Esophagus muscularis mucosa (tissue), 4 donors: Measurements from ENCODE around the gene RNU7-1. TPM values are rescaled to one million over a fixed set of nuclear protein-coding genes. Genes with fewer than 3 reads are reported as not detected.

ENCODE experiments used
- DNase-seq: peaks from one replicate; pipeline ENCODE4 v3.0.0-alpha.2; 2017; ENCODE audit errors: extremely low spot score
- H3K27ac ChIP-seq, 4 donors: fragments of 200-600 bp; sonication (generic); replicated peaks in 1 of 4; 1 replicate in 3 of 4; 2 replicates in 1 of 4; pipeline ENCODE4 v1.5.1; 2016 to 2019; ENCODE audit warnings: mild to moderate bottlenecking in 1 of 4
- H3K27me3 ChIP-seq, 4 donors: fragments of 200-600 bp; sonication (generic); one replicate each; pipeline versions ENCODE4 v1.5.1 to v1.6.0; 2016 to 2019
- H3K36me3 ChIP-seq, 4 donors: fragments of 200-600 bp; sonication (generic); one replicate each; pipeline ENCODE4 v1.5.1; 2016 to 2019
- H3K4me1 ChIP-seq, 4 donors: fragments of 200-600 bp; sonication (generic); one replicate each; pipeline ENCODE4 v1.5.1; 2016 to 2019
- H3K4me3 ChIP-seq, 4 donors: fragments of 200-600 bp; sonication (generic); 1 replicate in 2 of 4; 2 replicates in 2 of 4; pipeline ENCODE4 v1.5.1; 2016 to 2019; ENCODE audit warnings: mild to moderate bottlenecking in 4 of 4, moderate library complexity in 1 of 4
- H3K9me3 ChIP-seq, 4 donors: fragments of 200-600 bp; sonication (generic); 1 replicate in 3 of 4; 2 replicates in 1 of 4; pipeline ENCODE4 v1.5.1; 2016 to 2019
- EP300 ChIP-seq: sonication (generic); formaldehyde crosslinking; IDR thresholded peaks from one replicate; pipeline ENCODE4 v1.6.1; 2017; ENCODE audit warnings: antibody characterized with exemption
- POLR2A ChIP-seq: fragments of 450-650 bp; IDR thresholded peaks from one replicate; pipeline ENCODE4 v1.6.1; 2017; ENCODE audit warnings: antibody characterized with exemption, moderate library complexity, mild to moderate bottlenecking, low read depth
- POLR2AphosphoS5 ChIP-seq, 2 donors: sonication (generic); formaldehyde crosslinking; IDR thresholded peaks; one replicate each; pipeline ENCODE4 v1.6.1; 2017; ENCODE audit warnings: antibody characterized with exemption in 2 of 2
- WGBS: methylation state at CpG from one replicate; pipeline ENCODE4 v1.1.5; 2018; 5-methylcytosine and 5-hydroxymethylcytosine counted together
- intact Hi-C: fragments of 100-400 bp; cut with DNase I; formaldehyde crosslinking; loops from one replicate; pipeline ENCODE4 v1.15.1; 2023
- total RNA-seq, 4 donors: library from RNA; depleted of rRNA; stranded (reverse); fragments of >200 nt; gene quantifications; one replicate each; pipeline versions ENCODE4 v1.1.0 to v1.2.1, GENCODE V29; 2016
- TF ChIP-seq, protein P1 (sequence below), 3 experiments: fragments of 200-600 bp in 2 of 3; fragments of 450-650 bp in 1 of 3; sonication (generic) in 2 of 3; IDR thresholded peaks; one replicate each; pipeline ENCODE4 v1.5.1; 2017 to 2019; ENCODE audit warnings: antibody characterized with exemption in 3 of 3, mild to moderate bottlenecking in 2 of 3, moderate library complexity in 1 of 3

The RNU7-1 gene
- total RNA-seq, 4 donors from 2014 or later = not detected

- no peaks in the 10 kb centered on the region for H3K9me3 ChIP-seq
- no peak for DNase-seq
- no peaks in the 10 kb centered on the region for H3K27me3 ChIP-seq
- peaks cover 0 to 10% (median 6%) of the 10 kb centered on the region in 4 donors for H3K36me3 ChIP-seq
- intact Hi-C loops = no loop called here
- H3K27ac ChIP-seq = peak overlapping the region; percentile 95 to 99 (median 98)
- WGBS = 10% methylated on average over 19 of the region's 19 CpGs
- TF ChIP-seq POLR2AphosphoS5 (IDR thresholded peaks at IDR 0.05) = no peak
- TF ChIP-seq POLR2A = no peak
- peak overlapping the region; percentile 85 to 99 (median 92) for H3K4me3 ChIP-seq
- peaks cover 77 to 86% (median 86%) of the 10 kb centered on the region in 4 donors for H3K4me1 ChIP-seq
Measured at GRCh38 chr12:6928703-6929407, 14.8 kb upstream of the RNU7-1 start.

GRCh38 chr12:6929466-6930452, 13.9 kb upstream of the RNU7-1 start:
- H3K27me3 ChIP-seq = no peaks in the 10 kb centered on the region
- peak overlapping the region; percentile 95 to 99 (median 98) for H3K27ac ChIP-seq
- H3K36me3 ChIP-seq = peaks cover 0 to 19% (median 15%) of the 10 kb centered on the region in 4 donors
- no peak for DNase-seq
- intact Hi-C loops = no loop called here
- TF ChIP-seq POLR2A (no peak), EP300 (no peak), POLR2AphosphoS5 (IDR thresholded peaks at IDR 0.05) (no peak)
- TF ChIP-seq, protein P1, sequence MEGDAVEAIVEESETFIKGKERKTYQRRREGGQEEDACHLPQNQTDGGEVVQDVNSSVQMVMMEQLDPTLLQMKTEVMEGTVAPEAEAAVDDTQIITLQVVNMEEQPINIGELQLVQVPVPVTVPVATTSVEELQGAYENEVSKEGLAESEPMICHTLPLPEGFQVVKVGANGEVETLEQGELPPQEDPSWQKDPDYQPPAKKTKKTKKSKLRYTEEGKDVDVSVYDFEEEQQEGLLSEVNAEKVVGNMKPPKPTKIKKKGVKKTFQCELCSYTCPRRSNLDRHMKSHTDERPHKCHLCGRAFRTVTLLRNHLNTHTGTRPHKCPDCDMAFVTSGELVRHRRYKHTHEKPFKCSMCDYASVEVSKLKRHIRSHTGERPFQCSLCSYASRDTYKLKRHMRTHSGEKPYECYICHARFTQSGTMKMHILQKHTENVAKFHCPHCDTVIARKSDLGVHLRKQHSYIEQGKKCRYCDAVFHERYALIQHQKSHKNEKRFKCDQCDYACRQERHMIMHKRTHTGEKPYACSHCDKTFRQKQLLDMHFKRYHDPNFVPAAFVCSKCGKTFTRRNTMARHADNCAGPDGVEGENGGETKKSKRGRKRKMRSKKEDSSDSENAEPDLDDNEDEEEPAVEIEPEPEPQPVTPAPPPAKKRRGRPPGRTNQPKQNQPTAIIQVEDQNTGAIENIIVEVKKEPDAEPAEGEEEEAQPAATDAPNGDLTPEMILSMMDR (IDR thresholded peaks at IDR 0.05) = no peak
- WGBS = 34% methylated on average over 6 of the region's 7 CpGs
- peaks cover 77 to 86% (median 86%) of the 10 kb centered on the region in 4 donors for H3K4me1 ChIP-seq
- H3K4me3 ChIP-seq = peak overlapping the region; percentile 85 to 99 (median 92)
- no peaks in the 10 kb centered on the region for H3K9me3 ChIP-seq

- DNase-seq = no peak
- H3K27ac ChIP-seq = peak overlapping the region; percentile 48 to 95 (median 92)
- TF ChIP-seq, protein P1 (IDR thresholded peaks at IDR 0.05) = no peak
- no peak for TF ChIP-seq POLR2A
- TF ChIP-seq EP300 = no peak
- no peak for TF ChIP-seq POLR2AphosphoS5 (IDR thresholded peaks at IDR 0.05)
- H3K36me3 ChIP-seq = peaks cover 6 to 40% (median 36%) of the 10 kb centered on the region in 4 donors
- peaks cover 76 to 89% (median 87%) of the 10 kb centered on the region in 4 donors for H3K4me1 ChIP-seq
- 60% methylated on average over 1 of the region's 1 CpG for WGBS
- no peaks in the 10 kb centered on the region for H3K9me3 ChIP-seq
- no peaks in the 10 kb centered on the region for H3K27me3 ChIP-seq
- H3K4me3 ChIP-seq = no peak overlapping the region
- intact Hi-C loops = no loop called here
Measured at GRCh38 chr12:6932766-6933165, 10.8 kb upstream of the RNU7-1 start.

GRCh38 chr12:6934110-6934509, 9.5 kb upstream of the RNU7-1 start:
- Histone ChIP-seq H3K27me3 (no peaks in the 10 kb centered on the region), H3K9me3 (no peaks in the 10 kb centered on the region), H3K4me3 (no peak overlapping the region), H3K36me3 (peaks cover 6 to 44% (median 41%) of the 10 kb centered on the region in 4 donors), H3K27ac (peak overlapping the region; percentile 48 to 95 (median 92)), H3K4me1 (peaks cover 86 to 97% (median 96%) of the 10 kb centered on the region in 4 donors)
- peak; percentile 30 to 57 for TF ChIP-seq POLR2AphosphoS5 (IDR thresholded peaks at IDR 0.05)
- TF ChIP-seq EP300 = no peak
- intact Hi-C loops = no loop called here
- DNase-seq = no peak
- whole genome bisulfite sequencing = 24% methylated on average over 8 of the region's 8 CpGs

DNA sequence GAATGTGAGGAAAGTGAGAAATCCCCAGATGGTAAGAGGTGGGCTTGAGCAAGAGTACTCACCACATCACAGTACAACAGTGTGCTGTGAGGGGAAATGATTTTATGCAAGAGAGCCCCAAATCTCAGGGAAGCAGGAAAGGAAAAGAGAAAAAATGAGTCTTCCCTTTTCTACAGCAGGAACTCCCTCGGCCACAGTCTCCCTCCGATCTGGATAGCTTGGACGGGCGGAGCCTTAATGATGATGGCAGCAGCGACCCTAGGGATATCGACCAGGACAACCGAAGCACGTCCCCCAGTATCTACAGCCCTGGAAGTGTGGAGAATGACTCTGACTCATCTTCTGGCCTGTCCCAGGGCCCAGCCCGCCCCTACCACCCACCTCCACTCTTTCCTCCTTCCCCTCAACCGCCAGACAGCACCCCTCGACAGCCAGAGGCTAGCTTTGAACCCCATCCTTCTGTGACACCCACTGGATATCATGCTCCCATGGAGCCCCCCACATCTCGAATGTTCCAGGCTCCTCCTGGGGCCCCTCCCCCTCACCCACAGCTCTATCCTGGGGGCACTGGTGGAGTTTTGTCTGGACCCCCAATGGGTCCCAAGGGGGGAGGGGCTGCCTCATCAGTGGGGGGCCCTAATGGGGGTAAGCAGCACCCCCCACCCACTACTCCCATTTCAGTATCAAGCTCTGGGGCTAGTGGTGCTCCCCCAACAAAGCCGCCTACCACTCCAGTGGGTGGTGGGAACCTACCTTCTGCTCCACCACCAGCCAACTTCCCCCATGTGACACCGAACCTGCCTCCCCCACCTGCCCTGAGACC, 8.0 kb upstream of the RNU7-1 start:
- Histone ChIP-seq H3K27me3 (no peaks in the 10 kb centered on the region), H3K4me3 (no peak overlapping the region), H3K4me1 (peaks cover 76 to 95% (median 91%) of the 10 kb centered on the region in 4 donors), H3K9me3 (no peaks in the 10 kb centered on the region), H3K36me3 (peaks cover 6 to 56% (median 54%) of the 10 kb centered on the region in 4 donors), H3K27ac (peak overlapping the region; percentile 91 to 95 (median 93))
- intact Hi-C loops = no loop called here
- TF ChIP-seq EP300 (no peak), POLR2AphosphoS5 (IDR thresholded peaks at IDR 0.05) (no peak)
- TF ChIP-seq, protein P1 (IDR thresholded peaks at IDR 0.05) = no peak
- WGBS = 47% methylated on average over 14 of the region's 14 CpGs
- DNase-seq = no peak
